K562 (cell line): ENCODE results near the gene AK2. TPM values are rescaled to one million over a fixed set of nuclear protein-coding genes. Genes with fewer than 3 reads are reported as not detected.

ENCODE experiments used
- CHD4 ChIP-seq: fragments of 200-600 bp; sonication (generic); IDR thresholded peaks from 3 replicates; pipeline ENCODE4 v1.6.1; 2012; ENCODE audit warnings: low read depth, mild to moderate bottlenecking, mixed read lengths, low read length, inconsistent platforms; ENCODE audit not compliant: insufficient read depth, insufficient replicate concordance, poor library complexity, severe bottlenecking
- HNRNPH1 ChIP-seq: fragments of 200-400 bp; formaldehyde crosslinking; optimal IDR thresholded peaks from 2 replicates; pipeline ENCODE3; 2017; ENCODE audit warnings: low read depth, mild to moderate bottlenecking, low read length, moderate library complexity
- RFX1 ChIP-seq: fragments of 450-650 bp; IDR thresholded peaks from 2 replicates; pipeline ENCODE4 v1.6.1; 2016; ENCODE audit warnings: mild to moderate bottlenecking, moderate library complexity
- SRSF3 ChIP-seq: fragments of 200-400 bp; formaldehyde crosslinking; IDR thresholded peaks from 2 replicates; pipeline ENCODE4 v1.6.1; 2016; ENCODE audit warnings: mild to moderate bottlenecking, low read length, moderate library complexity; ENCODE audit not compliant: insufficient read depth
- XRCC4 ChIP-seq: IDR thresholded peaks from one replicate; pipeline ENCODE4 v1.6.1; 2011; ENCODE audit not compliant: insufficient read depth, insufficient read length; ENCODE audit errors: extremely low read depth
- ZNF282 ChIP-seq: sonication (generic); formaldehyde crosslinking; IDR thresholded peaks from 2 replicates; pipeline ENCODE4 v1.8.1; 2023; ENCODE audit warnings: missing genetic modification reagents
- polyA plus RNA-seq, 8 experiments: library from polyadenylated mRNA; depleted of rRNA in 4 of 8; stranded (reverse) in 5 of 8; unstranded in 3 of 8; fragments of >200 nt; fragmentation: Nextera tagmentation in 2 of 8; fragmentation: Illumina TruSeq in 1 of 8; extraction: Ambion mirVana in 2 of 8; extraction: Trizol in 1 of 8; gene quantifications; 2 replicates each; pipeline versions ENCODE4 v1.2.1 to v1.2.3, GENCODE V29; 2011 to 2014; ENCODE audit warnings: inconsistent platforms in 1 of 8, missing spikeins in 1 of 8
- total RNA-seq, 7 experiments: library from RNA; depleted of rRNA in 6 of 7; stranded (reverse); fragments of >200 nt in 6 of 7; fragmentation: Illumina TruSeq in 2 of 7; extraction: Trizol in 2 of 7; gene quantifications; 2 replicates each; pipeline versions ENCODE4 v1.2.1 to v1.2.3, GENCODE V29; 2011 to 2021; ENCODE audit warnings: low replicate concordance in 1 of 7
- TF ChIP-seq, protein P1 (sequence below): fragments of 150-350 bp; IDR thresholded peaks from 2 replicates; pipeline ENCODE4 v1.6.1; 2014; ENCODE audit warnings: low read depth, mild to moderate bottlenecking, low read length, borderline replicate concordance
- TF ChIP-seq, protein P2 (sequence below): fragments of 200-400 bp; formaldehyde crosslinking; IDR thresholded peaks from 2 replicates; pipeline ENCODE4 v1.6.1; 2017; ENCODE audit warnings: mild to moderate bottlenecking, low read depth, low read length, moderate library complexity
- TF ChIP-seq, protein P3 (sequence below): fragments of 250-450 bp; sonication (Bioruptor Pico); IDR thresholded peaks from 2 replicates; pipeline ENCODE4 v1.5.1; 2021; ENCODE audit warnings: mild to moderate bottlenecking

AK2 gene
- total and polyA plus RNA-seq, 9 of the 15 experiments (the other 6 are each of a cell fraction or from before 2014, with no cell fraction given): 105 to 1,050 (median 509) TPM

DNA sequence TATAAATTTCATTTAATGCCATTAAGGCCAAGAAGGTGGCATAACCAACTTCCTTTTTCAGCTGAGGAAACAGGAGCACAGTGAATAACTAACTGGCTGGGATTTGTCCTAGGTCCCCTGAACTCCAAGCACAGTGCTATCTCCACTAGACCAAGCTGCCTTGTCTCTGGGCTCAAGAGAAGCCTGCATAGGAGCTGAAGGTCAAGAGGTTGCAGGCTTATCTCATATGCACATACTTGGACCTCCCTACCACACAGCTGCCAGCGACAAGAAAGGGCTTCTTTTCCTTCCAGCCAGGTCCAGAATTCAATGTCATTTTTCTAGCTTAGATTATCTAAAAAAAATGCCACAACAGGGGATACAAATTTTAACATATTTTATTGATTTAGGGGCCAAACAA is 27.1 kb downstream of the AK2 start (continued):
- TF ChIP-seq, protein P1, sequence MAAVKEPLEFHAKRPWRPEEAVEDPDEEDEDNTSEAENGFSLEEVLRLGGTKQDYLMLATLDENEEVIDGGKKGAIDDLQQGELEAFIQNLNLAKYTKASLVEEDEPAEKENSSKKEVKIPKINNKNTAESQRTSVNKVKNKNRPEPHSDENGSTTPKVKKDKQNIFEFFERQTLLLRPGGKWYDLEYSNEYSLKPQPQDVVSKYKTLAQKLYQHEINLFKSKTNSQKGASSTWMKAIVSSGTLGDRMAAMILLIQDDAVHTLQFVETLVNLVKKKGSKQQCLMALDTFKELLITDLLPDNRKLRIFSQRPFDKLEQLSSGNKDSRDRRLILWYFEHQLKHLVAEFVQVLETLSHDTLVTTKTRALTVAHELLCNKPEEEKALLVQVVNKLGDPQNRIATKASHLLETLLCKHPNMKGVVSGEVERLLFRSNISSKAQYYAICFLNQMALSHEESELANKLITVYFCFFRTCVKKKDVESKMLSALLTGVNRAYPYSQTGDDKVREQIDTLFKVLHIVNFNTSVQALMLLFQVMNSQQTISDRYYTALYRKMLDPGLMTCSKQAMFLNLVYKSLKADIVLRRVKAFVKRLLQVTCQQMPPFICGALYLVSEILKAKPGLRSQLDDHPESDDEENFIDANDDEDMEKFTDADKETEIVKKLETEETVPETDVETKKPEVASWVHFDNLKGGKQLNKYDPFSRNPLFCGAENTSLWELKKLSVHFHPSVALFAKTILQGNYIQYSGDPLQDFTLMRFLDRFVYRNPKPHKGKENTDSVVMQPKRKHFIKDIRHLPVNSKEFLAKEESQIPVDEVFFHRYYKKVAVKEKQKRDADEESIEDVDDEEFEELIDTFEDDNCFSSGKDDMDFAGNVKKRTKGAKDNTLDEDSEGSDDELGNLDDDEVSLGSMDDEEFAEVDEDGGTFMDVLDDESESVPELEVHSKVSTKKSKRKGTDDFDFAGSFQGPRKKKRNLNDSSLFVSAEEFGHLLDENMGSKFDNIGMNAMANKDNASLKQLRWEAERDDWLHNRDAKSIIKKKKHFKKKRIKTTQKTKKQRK: no peak
- TF ChIP-seq, protein P2, sequence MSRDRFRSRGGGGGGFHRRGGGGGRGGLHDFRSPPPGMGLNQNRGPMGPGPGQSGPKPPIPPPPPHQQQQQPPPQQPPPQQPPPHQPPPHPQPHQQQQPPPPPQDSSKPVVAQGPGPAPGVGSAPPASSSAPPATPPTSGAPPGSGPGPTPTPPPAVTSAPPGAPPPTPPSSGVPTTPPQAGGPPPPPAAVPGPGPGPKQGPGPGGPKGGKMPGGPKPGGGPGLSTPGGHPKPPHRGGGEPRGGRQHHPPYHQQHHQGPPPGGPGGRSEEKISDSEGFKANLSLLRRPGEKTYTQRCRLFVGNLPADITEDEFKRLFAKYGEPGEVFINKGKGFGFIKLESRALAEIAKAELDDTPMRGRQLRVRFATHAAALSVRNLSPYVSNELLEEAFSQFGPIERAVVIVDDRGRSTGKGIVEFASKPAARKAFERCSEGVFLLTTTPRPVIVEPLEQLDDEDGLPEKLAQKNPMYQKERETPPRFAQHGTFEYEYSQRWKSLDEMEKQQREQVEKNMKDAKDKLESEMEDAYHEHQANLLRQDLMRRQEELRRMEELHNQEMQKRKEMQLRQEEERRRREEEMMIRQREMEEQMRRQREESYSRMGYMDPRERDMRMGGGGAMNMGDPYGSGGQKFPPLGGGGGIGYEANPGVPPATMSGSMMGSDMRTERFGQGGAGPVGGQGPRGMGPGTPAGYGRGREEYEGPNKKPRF: no peak
- TF ChIP-seq CHD4 (no peak), ZNF282 (CRISPR knock-in tag) (no peak), HNRNPH1 (no peak), XRCC4 (no peak), RFX1 (no peak), SRSF3 (no peak)
- TF ChIP-seq, protein P3, sequence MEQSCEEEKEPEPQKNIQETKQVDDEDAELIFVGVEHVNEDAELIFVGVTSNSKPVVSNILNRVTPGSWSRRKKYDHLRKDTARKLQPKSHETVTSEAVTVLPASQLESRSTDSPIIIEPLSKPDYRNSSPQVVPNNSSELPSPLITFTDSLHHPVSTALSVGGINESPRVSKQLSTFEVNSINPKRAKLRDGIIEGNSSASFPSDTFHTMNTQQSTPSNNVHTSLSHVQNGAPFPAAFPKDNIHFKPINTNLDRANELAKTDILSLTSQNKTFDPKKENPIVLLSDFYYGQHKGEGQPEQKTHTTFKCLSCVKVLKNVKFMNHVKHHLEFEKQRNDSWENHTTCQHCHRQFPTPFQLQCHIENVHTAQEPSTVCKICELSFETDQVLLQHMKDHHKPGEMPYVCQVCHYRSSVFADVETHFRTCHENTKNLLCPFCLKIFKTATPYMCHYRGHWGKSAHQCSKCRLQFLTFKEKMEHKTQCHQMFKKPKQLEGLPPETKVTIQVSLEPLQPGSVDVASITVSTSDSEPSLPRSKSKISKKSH (CRISPR knock-in tag): no peak
